ENCODE results near the gene POLR1D.

POLR1D gene

DNA sequence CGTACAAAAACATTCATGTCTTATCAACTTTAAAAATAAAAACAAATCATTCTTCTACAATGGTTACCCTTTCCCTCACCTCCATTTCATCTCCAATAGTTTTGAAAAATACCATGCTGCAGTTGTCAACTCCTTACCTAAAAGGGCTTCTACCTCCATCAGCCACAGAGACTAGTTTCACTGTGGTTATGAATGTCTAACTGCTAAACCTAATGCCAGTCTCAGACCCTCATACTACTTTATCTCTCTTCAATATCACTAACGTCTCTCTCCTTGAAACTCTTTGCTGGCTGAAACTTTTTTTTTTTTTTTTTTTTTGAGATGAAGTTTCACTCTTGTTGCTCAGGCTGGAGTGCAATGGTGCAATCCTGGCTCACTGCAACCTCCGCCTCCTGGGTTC, 28.4 kb upstream of the POLR1D start:
- H3K9ac ChIP-seq (ENCODE audit: low read length in 5 of 5), result no peak overlapping the region
- H3K4me3 ChIP-seq (ENCODE audit: low read depth in 1 of 5, low read length in 5 of 5), result no peak overlapping the region
- no peak overlapping the region for H3K27ac ChIP-seq (ENCODE audit: low read depth, low read length)
- H3K9me3 ChIP-seq (ENCODE audit: control insufficient read depth in 5 of 5, low read length in 5 of 5), result no peaks in the 10 kb centered on the region
- H3K27me3 ChIP-seq (ENCODE audit: control insufficient read depth in 5 of 5, insufficient read depth in 4 of 5, low read length in 5 of 5), result no peaks in the 10 kb centered on the region
- H3K36me3 ChIP-seq (ENCODE audit: control insufficient read depth in 5 of 5, insufficient read depth in 5 of 5, low read length in 5 of 5), result no peaks in the 10 kb centered on the region
- peaks cover 0 to 11% (median 10%) of the 10 kb centered on the region in 5 donors for H3K4me1 ChIP-seq (ENCODE audit: control insufficient read depth in 5 of 5, insufficient read depth in 5 of 5, low read length in 5 of 5)

DNA sequence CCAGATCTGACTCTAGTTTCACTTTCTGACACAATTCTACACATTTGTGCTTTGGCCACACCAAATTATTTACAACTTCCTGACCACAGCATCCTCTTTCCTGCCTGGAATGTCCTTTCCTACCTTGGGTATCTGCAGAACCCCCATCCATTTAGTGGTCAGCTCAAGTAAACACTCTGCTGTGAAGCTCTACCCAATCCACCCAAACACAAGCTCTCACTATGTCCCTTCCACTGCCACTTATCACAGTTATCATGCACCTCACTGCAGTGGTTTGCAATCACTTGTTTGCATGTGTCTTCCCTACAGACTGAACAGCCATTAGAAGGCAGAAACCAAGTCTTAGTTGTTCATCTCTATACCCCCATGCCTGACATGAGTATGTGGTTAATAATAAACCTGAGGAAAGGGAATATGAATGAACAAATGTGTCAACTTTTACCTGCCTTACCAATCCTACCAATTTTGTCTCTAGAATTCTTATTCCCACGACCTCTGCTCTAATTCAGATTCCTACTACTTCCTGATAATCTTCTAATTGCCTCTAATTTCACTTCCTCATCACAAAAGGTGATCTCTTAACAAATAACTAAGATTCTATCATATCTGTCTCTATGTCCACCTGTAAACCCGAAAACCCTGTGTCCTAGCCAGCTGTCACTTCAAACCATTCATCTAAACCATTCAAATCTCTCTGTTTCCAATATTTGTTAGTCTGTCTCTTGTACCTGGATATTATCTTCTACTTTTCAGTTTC, 26.5 kb upstream of the POLR1D start:
- Histone ChIP-seq H3K4me1 (ENCODE audit: control insufficient read depth in 5 of 5, insufficient read depth in 5 of 5, low read length in 5 of 5) (peaks cover 0 to 11% (median 10%) of the 10 kb centered on the region in 5 donors), H3K36me3 (ENCODE audit: control insufficient read depth in 5 of 5, insufficient read depth in 5 of 5, low read length in 5 of 5) (no peaks in the 10 kb centered on the region), H3K27me3 (ENCODE audit: control insufficient read depth in 5 of 5, insufficient read depth in 4 of 5, low read length in 5 of 5) (no peaks in the 10 kb centered on the region), H3K4me3 (ENCODE audit: low read depth in 1 of 5, low read length in 5 of 5) (no peak overlapping the region), H3K27ac (ENCODE audit: low read depth, low read length) (no peak overlapping the region), H3K9ac (ENCODE audit: low read length in 5 of 5) (no peak overlapping the region), H3K9me3 (ENCODE audit: control insufficient read depth in 5 of 5, low read length in 5 of 5) (no peaks in the 10 kb centered on the region)

DNA sequence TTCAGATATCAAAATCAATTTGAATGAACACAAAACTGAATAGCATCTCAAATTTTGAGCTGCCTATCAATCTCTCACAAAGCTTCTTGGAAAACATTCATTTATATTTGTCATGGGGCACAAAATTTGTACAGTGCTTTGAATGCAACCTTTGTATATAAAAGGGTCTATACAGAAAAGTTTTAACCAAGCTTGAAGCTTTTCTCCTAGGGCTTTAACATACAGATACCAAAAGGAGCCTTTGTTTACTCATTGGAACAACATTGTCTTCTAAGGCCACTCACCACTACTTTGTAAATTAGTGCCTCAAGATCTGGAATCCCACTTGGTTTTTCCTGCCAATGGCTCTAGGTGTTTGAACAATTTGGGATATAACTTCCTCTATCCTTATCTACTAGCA, 22.6 kb upstream of the POLR1D start:
- Histone ChIP-seq H3K27me3 (ENCODE audit: control insufficient read depth in 5 of 5, insufficient read depth in 4 of 5, low read length in 5 of 5) (no peaks in the 10 kb centered on the region), H3K9me3 (ENCODE audit: control insufficient read depth in 5 of 5, low read length in 5 of 5) (peaks cover 0 to 3% (median 0%) of the 10 kb centered on the region in 5 donors), H3K27ac (ENCODE audit: low read depth, low read length) (no peak overlapping the region), H3K4me1 (ENCODE audit: control insufficient read depth in 5 of 5, insufficient read depth in 5 of 5, low read length in 5 of 5) (peaks cover 0 to 11% (median 10%) of the 10 kb centered on the region in 5 donors), H3K9ac (ENCODE audit: low read length in 5 of 5) (no peak overlapping the region), H3K36me3 (ENCODE audit: control insufficient read depth in 5 of 5, insufficient read depth in 5 of 5, low read length in 5 of 5) (peaks cover 0 to 2% (median 0%) of the 10 kb centered on the region in 5 donors), H3K4me3 (ENCODE audit: low read depth in 1 of 5, low read length in 5 of 5) (no peak overlapping the region)

DNA sequence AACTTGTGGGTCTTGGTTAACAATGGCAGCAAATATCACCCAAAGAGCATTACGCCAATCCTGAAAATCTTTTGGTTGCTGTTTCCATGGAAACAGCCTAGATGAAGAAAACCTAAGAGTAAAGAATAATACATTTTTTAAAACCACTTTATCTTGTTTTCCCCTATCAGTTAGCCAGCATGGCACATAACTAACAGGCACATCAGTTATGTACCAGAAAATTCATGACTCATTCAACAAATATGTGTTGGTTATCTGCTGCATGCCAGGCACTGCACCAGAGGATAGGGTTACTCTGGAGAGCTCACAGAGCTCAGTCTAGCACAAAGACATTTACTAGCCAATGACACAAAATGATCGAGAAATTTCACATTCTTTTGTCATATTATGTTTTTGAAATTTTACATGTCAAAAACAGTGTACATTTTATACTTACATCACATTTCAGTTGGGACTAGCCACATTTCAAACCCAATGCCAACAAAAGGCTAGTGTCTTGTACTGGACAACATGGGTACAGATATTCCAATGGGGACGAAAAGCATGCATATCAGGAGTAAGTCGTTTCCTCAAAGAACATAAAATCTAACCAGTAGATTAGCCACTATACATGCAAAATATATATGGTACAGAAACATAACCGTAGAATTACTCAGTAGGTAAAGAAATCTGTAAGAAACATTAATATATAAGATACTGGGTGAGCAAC, 21.7 kb upstream of the POLR1D start:
- H3K27ac ChIP-seq (ENCODE audit: low read depth, low read length), result no peak overlapping the region
- H3K9me3 ChIP-seq (ENCODE audit: control insufficient read depth in 5 of 5, low read length in 5 of 5), result peaks cover 0 to 3% (median 0%) of the 10 kb centered on the region in 5 donors

DNA sequence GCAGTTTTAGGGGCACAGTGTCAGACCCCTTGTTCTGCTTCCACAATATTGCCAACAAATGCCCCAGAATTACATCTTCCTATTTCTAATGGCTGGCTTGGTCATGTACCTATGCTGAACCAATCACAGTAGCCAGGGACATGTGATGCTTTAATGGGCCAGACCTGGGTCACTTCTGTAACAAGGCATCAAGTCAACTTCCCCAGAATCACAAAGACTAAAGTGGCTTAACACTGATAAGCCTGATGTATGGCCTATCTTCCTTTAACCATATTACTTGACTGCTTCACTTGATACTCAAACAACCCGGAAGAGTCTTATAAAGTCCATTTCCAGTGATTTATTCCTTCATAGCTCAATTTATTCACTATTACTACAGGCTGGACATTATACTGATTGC, 21.0 kb upstream of the POLR1D start:
- Histone ChIP-seq H3K4me3 (ENCODE audit: low read depth in 1 of 5, low read length in 5 of 5) (no peak overlapping the region), H3K9ac (ENCODE audit: low read length in 5 of 5) (no peak overlapping the region), H3K36me3 (ENCODE audit: control insufficient read depth in 5 of 5, insufficient read depth in 5 of 5, low read length in 5 of 5) (peaks cover 0 to 2% (median 0%) of the 10 kb centered on the region in 5 donors), H3K27me3 (ENCODE audit: control insufficient read depth in 5 of 5, insufficient read depth in 4 of 5, low read length in 5 of 5) (no peaks in the 10 kb centered on the region), H3K27ac (ENCODE audit: low read depth, low read length) (no peak overlapping the region), H3K9me3 (ENCODE audit: control insufficient read depth in 5 of 5, low read length in 5 of 5) (peaks cover 0 to 3% (median 0%) of the 10 kb centered on the region in 5 donors), H3K4me1 (ENCODE audit: control insufficient read depth in 5 of 5, insufficient read depth in 5 of 5, low read length in 5 of 5) (peaks cover 0 to 2% (median 0%) of the 10 kb centered on the region in 5 donors)

More for the DNA sequence above, 21.7 kb upstream of the POLR1D start:
- H3K36me3 ChIP-seq (ENCODE audit: control insufficient read depth in 5 of 5, insufficient read depth in 5 of 5, low read length in 5 of 5), result peaks cover 0 to 2% (median 0%) of the 10 kb centered on the region in 5 donors
- H3K9ac ChIP-seq (ENCODE audit: low read length in 5 of 5), result no peak overlapping the region
- H3K4me3 ChIP-seq (ENCODE audit: low read depth in 1 of 5, low read length in 5 of 5), result no peak overlapping the region
- H3K27me3 ChIP-seq (ENCODE audit: control insufficient read depth in 5 of 5, insufficient read depth in 4 of 5, low read length in 5 of 5), result no peaks in the 10 kb centered on the region
- H3K4me1 ChIP-seq (ENCODE audit: control insufficient read depth in 5 of 5, insufficient read depth in 5 of 5, low read length in 5 of 5), result peaks cover 0 to 9% (median 7%) of the 10 kb centered on the region in 5 donors

DNA sequence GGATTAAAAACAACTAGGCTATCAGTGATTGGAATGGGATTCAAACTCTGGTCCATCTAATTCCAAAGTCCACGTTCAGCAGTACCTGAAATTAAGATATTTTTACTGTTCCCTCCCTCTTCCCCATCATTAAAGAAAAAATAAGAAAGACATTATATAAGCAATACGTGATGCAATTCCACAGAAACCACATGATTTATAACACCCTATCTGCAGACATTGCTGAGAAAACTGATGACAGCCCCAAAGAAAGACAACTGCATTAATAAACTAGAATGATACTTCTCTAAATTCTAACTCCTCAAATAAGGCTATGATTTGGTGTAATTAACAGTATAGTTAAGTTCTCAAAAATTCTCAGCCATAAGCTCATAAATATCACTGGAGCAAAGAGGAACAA, 20.5 kb upstream of the POLR1D start:
- Histone ChIP-seq H3K9me3 (ENCODE audit: control insufficient read depth in 5 of 5, low read length in 5 of 5) (peaks cover 0 to 3% (median 0%) of the 10 kb centered on the region in 5 donors), H3K36me3 (ENCODE audit: control insufficient read depth in 5 of 5, insufficient read depth in 5 of 5, low read length in 5 of 5) (peaks cover 0 to 2% (median 0%) of the 10 kb centered on the region in 5 donors), H3K9ac (ENCODE audit: low read length in 5 of 5) (no peak overlapping the region), H3K27ac (ENCODE audit: low read depth, low read length) (no peak overlapping the region), H3K27me3 (ENCODE audit: control insufficient read depth in 5 of 5, insufficient read depth in 4 of 5, low read length in 5 of 5) (no peaks in the 10 kb centered on the region), H3K4me3 (ENCODE audit: low read depth in 1 of 5, low read length in 5 of 5) (no peak overlapping the region), H3K4me1 (ENCODE audit: control insufficient read depth in 5 of 5, insufficient read depth in 5 of 5, low read length in 5 of 5) (no peaks in the 10 kb centered on the region)

DNA sequence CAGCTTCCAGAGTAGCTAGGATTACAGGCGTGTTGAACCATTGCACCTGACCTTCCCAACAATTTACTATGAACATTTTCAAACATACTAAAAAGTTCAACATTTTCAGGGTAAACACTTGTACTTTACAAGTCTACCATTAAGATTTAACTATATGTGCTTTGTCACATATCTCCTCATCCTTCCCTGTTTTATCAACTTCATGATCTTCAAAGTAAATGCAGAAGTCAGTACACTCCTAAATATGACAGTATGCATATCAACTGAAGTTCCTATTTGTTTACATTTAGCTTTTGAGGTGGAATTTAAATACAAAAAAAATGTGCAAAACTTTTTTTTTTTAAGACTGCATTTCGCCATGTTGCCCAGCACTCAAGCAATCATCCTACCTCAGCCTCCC, 19.9 kb upstream of the POLR1D start:
- peaks cover 0 to 3% (median 0%) of the 10 kb centered on the region in 5 donors for H3K9me3 ChIP-seq (ENCODE audit: control insufficient read depth in 5 of 5, low read length in 5 of 5)
- H3K27me3 ChIP-seq (ENCODE audit: control insufficient read depth in 5 of 5, insufficient read depth in 4 of 5, low read length in 5 of 5), result no peaks in the 10 kb centered on the region
- no peak overlapping the region for H3K4me3 ChIP-seq (ENCODE audit: low read depth in 1 of 5, low read length in 5 of 5)
- H3K9ac ChIP-seq (ENCODE audit: low read length in 5 of 5), result no peak overlapping the region
- H3K27ac ChIP-seq (ENCODE audit: low read depth, low read length), result no peak overlapping the region
- H3K36me3 ChIP-seq (ENCODE audit: control insufficient read depth in 5 of 5, insufficient read depth in 5 of 5, low read length in 5 of 5), result peaks cover 0 to 2% (median 0%) of the 10 kb centered on the region in 5 donors
- no peaks in the 10 kb centered on the region for H3K4me1 ChIP-seq (ENCODE audit: control insufficient read depth in 5 of 5, insufficient read depth in 5 of 5, low read length in 5 of 5)

DNA sequence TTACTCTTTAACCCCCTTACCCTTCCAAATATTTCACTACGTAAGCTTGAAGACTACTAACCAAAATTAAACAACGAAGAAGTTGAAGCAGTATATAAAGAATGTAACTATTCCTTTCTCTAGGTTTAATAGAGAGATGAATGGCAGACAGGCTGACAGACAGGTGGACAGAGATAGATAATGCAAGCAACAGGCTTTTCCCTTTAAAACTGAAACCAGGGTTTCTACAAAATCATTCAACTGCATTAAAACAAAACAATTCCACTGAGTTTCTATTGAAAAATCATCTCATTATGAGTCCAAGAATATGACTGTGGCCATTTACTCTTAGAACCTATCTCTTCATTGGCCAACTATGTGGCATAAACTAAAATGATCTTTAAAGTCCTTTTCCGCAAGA, 16.6 kb upstream of the POLR1D start:
- H3K9me3 ChIP-seq (ENCODE audit: control insufficient read depth in 5 of 5, low read length in 5 of 5), result peaks cover 0 to 3% (median 0%) of the 10 kb centered on the region in 5 donors
- H3K9ac ChIP-seq (ENCODE audit: low read length in 5 of 5), result no peak overlapping the region
- no peak overlapping the region for H3K4me3 ChIP-seq (ENCODE audit: low read depth in 1 of 5, low read length in 5 of 5)
- peaks cover 0 to 2% (median 0%) of the 10 kb centered on the region in 5 donors for H3K36me3 ChIP-seq (ENCODE audit: control insufficient read depth in 5 of 5, insufficient read depth in 5 of 5, low read length in 5 of 5)
- H3K4me1 ChIP-seq (ENCODE audit: control insufficient read depth in 5 of 5, insufficient read depth in 5 of 5, low read length in 5 of 5), result peaks cover 0 to 4% (median 0%) of the 10 kb centered on the region in 5 donors
- no peaks in the 10 kb centered on the region for H3K27me3 ChIP-seq (ENCODE audit: control insufficient read depth in 5 of 5, insufficient read depth in 4 of 5, low read length in 5 of 5)
- H3K27ac ChIP-seq (ENCODE audit: low read depth, low read length), result no peak overlapping the region

DNA sequence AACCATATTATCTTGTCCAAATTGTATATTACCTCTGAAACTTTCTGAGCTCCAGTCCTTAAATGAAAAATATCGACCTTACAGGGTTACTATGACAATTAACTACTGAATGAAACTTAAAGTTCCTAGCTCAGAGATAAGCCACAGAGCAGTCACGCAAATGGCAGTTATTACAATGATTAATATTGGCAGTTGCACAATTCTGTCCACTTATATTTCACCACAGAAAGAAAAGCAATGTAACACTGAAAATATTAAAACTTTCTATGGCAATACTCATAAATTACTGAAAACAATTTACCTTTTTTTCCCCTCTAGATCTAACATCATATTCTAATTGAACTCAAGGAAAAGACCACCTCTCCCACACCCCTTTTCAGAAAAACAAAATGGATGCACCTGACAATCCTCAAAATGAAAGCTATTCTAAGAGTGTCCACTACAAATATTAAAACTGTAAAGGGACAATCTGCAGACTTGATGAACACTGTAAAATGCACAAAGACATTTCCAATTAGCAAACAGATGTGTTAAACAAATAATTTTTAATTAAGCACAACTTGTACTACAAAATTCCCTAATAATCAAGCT, 16.0 kb upstream of the POLR1D start:
- H3K9ac ChIP-seq (ENCODE audit: low read length in 5 of 5), result no peak overlapping the region
- H3K4me1 ChIP-seq (ENCODE audit: control insufficient read depth in 5 of 5, insufficient read depth in 5 of 5, low read length in 5 of 5), result peaks cover 0 to 4% (median 0%) of the 10 kb centered on the region in 5 donors
- H3K27me3 ChIP-seq (ENCODE audit: control insufficient read depth in 5 of 5, insufficient read depth in 4 of 5, low read length in 5 of 5), result no peaks in the 10 kb centered on the region
- H3K4me3 ChIP-seq (ENCODE audit: low read depth in 1 of 5, low read length in 5 of 5), result no peak overlapping the region
- H3K36me3 ChIP-seq (ENCODE audit: control insufficient read depth in 5 of 5, insufficient read depth in 5 of 5, low read length in 5 of 5), result peaks cover 0 to 2% (median 0%) of the 10 kb centered on the region in 5 donors
- H3K9me3 ChIP-seq (ENCODE audit: control insufficient read depth in 5 of 5, low read length in 5 of 5), result peaks cover 0 to 3% (median 0%) of the 10 kb centered on the region in 5 donors
- H3K27ac ChIP-seq (ENCODE audit: low read depth, low read length), result no peak overlapping the region

DNA sequence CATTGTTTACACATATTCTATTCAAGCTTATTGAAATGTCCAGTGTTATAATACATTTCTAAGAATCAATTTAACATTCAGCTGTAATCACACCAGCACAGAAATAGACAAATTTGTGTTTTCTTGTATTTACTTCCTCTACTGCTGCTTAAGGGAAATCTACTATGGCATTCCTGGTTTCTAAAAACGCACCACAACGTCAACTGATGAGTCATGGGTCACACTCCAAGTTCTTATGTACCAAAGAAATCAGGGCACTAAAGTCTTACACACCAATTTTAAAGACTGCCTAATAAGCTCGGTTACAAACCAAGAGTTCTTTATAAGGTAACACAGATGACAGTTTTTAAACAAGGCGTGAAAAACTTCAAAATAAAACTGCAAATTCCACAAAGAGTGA, 14.6 kb upstream of the POLR1D start:
- Histone ChIP-seq H3K9me3 (ENCODE audit: control insufficient read depth in 5 of 5, low read length in 5 of 5) (peaks cover 0 to 3% (median 0%) of the 10 kb centered on the region in 5 donors), H3K4me3 (ENCODE audit: low read depth in 1 of 5, low read length in 5 of 5) (no peak overlapping the region)

More for the DNA sequence above, 14.6 kb upstream of the POLR1D start:
- H3K4me1 ChIP-seq (ENCODE audit: control insufficient read depth in 5 of 5, insufficient read depth in 5 of 5, low read length in 5 of 5), result peaks cover 0 to 4% (median 0%) of the 10 kb centered on the region in 5 donors
- no peaks in the 10 kb centered on the region for H3K27me3 ChIP-seq (ENCODE audit: control insufficient read depth in 5 of 5, insufficient read depth in 4 of 5, low read length in 5 of 5)
- H3K9ac ChIP-seq (ENCODE audit: low read length in 5 of 5), result no peak overlapping the region
- peaks cover 0 to 2% (median 0%) of the 10 kb centered on the region in 5 donors for H3K36me3 ChIP-seq (ENCODE audit: control insufficient read depth in 5 of 5, insufficient read depth in 5 of 5, low read length in 5 of 5)
- no peak overlapping the region for H3K27ac ChIP-seq (ENCODE audit: low read depth, low read length)
